ENCODE data around the gene CXorf38.
A peak's percentile ranks its signal among the peaks of the same experiment; 100 is the strongest.

CXorf38 gene, protein sequence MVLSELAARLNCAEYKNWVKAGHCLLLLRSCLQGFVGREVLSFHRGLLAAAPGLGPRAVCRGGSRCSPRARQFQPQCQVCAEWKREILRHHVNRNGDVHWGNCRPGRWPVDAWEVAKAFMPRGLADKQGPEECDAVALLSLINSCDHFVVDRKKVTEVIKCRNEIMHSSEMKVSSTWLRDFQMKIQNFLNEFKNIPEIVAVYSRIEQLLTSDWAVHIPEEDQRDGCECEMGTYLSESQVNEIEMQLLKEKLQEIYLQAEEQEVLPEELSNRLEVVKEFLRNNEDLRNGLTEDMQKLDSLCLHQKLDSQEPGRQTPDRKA

DNA sequence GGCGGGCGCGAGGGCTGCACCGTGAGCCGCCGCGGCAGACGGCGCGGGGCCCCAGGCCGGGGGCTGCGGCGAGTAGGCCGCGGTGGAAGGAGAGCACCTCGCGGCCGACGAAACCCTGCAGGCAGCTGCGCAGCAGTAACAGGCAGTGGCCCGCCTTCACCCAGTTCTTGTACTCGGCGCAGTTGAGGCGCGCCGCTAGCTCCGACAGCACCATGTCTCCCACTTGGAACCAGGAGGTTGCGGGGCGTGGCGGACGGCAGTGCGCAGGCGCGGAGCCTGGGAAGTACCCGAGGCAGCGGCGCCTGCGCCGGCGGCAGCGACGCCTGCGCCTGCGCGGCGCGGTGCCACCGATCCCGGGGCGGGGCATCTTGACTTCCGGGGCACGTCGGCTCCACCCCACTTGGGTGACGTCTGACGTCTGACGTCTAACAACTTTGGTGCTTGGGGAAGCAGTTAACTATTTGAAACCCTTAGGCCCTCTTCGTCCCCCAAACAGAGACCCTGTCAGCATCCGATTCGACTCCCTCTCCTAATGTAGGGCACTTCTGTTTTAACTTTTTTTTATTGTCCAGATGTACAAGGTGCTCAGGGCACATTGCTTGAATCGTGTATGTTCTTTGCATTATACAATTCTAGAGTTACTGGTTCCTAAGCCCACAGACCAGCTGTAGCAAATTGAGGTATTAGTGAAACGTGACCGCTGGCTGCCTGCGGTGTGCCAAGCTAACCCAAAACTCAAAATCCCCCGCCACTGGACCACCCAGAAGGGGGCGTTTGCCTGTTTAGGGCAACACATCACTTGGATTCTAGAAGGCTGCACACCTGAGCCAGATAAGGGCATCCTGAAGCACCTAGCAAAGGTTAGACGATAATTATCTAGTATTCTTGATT, at the start of gene CXorf38:
Gene CXorf38, minus strand, starts transcription at position 255 of the 891 bp plus-strand sequence. Its CDS starts 41 bp downstream, at position 214.
- no peaks in the 10 kb centered on the region for H3K9me3 Mint-ChIP-seq
- H3K27me3 Mint-ChIP-seq, result no peaks in the 10 kb centered on the region
- H3K27ac Mint-ChIP-seq, result peak within 1 kb of the TSS; percentile 90
- peak within 1 kb of the TSS; percentile 97 for H3K4me3 Mint-ChIP-seq
- peaks cover 2% of the 10 kb centered on the region for H3K36me3 Mint-ChIP-seq
- peaks cover 32% of the 10 kb centered on the region for H3K4me1 Mint-ChIP-seq

GRCh38 chrX:40694802-40695201, 47.4 kb upstream of the CXorf38 start:
- H3K4me3 Mint-ChIP-seq, result no peak overlapping the region
- H3K27ac Mint-ChIP-seq, result no peak overlapping the region
- H3K36me3 Mint-ChIP-seq, result peaks cover 3% of the 10 kb centered on the region
- H3K4me1 Mint-ChIP-seq, result peaks cover 3% of the 10 kb centered on the region
- H3K9me3 Mint-ChIP-seq, result no peaks in the 10 kb centered on the region
- H3K27me3 Mint-ChIP-seq, result no peaks in the 10 kb centered on the region

DNA sequence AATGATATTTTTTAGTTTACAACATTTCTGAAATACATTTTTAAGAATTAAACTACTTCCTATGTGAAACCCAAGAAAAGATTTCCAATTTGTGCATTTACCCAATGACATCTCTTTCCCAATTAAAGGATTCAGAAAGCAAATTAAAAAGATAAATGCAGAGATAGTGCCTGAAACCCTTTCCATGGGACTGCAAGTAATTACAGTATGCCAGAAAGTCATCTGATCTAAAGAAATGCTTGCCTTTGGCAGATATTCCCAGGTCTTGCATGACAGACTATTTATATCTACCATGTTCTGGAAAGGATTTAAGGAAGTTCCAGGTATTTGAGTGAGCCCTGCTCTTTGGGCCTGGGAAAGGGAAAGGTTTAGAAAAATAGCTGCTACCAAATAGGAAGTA, 41.6 kb upstream of the CXorf38 start:
- H3K27ac Mint-ChIP-seq, result no peak overlapping the region
- H3K27me3 Mint-ChIP-seq, result no peaks in the 10 kb centered on the region
- H3K36me3 Mint-ChIP-seq, result peaks cover 7% of the 10 kb centered on the region
- no peaks in the 10 kb centered on the region for H3K9me3 Mint-ChIP-seq
- H3K4me3 Mint-ChIP-seq, result no peak overlapping the region
- H3K4me1 Mint-ChIP-seq, result peaks cover 17% of the 10 kb centered on the region

GRCh38 chrX:40687169-40687568, 39.8 kb upstream of the CXorf38 start:
- no peaks in the 10 kb centered on the region for H3K27me3 Mint-ChIP-seq
- peaks cover 7% of the 10 kb centered on the region for H3K36me3 Mint-ChIP-seq
- H3K9me3 Mint-ChIP-seq, result no peaks in the 10 kb centered on the region
- H3K27ac Mint-ChIP-seq, result peak overlapping the region; percentile 59
- no peak overlapping the region for H3K4me3 Mint-ChIP-seq
- peaks cover 23% of the 10 kb centered on the region for H3K4me1 Mint-ChIP-seq

DNA sequence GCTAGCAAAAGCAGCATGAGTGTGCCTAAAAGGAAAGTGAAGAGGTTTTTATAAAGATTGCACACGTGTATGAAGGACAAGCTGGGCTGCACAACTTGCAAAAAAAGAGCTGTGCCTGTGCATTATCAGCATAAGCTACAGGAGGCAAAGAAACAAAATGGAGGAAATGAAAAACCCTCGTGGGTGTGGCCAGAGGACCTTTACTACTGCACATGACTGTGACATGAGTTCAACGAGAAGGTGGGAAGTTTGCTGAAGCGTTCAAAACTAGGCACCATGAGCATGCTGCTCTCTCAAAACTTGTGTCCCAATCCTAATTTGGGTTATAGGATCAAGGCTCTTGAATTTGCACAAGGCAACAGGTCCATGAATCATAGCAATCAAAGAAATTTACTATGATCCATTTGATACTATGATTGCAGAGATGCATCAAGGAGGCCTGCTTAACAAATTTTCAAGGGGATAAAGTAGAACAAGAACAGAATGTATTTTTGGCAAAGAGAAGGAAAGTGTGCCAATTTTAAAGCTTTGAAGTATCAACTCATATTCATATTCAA, 38.1 kb upstream of the CXorf38 start:
- Mint-ChIP-seq H3K36me3 (peaks cover 7% of the 10 kb centered on the region), H3K27me3 (no peaks in the 10 kb centered on the region), H3K9me3 (no peaks in the 10 kb centered on the region), H3K4me1 (peaks cover 23% of the 10 kb centered on the region), H3K27ac (no peak overlapping the region), H3K4me3 (no peak overlapping the region)

- Mint-ChIP-seq H3K36me3 (peaks cover 7% of the 10 kb centered on the region), H3K4me1 (peaks cover 23% of the 10 kb centered on the region), H3K27me3 (no peaks in the 10 kb centered on the region), H3K27ac (peak overlapping the region; percentile 30), H3K9me3 (no peaks in the 10 kb centered on the region), H3K4me3 (no peak overlapping the region)
Measured at GRCh38 chrX:40684092-40684491, 36.7 kb upstream of the CXorf38 start.

DNA sequence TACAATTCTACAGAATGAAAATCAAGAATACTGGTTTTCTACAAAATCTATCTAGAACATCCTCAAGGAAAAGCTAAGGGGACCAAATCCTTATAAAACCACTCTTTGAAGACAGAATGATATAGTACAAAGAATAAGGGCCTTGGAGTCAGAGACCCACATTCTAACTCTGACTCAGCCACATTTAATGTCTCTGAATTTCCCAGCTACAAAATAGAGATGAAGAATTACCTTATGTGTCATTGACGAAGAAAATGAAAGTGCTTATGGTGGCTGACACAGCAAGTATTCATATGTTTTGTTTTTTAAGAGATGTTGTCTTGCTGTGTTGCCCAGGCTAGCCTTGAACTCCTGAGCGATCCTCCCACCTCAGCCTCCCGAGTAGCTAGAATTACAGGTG, 35.9 kb upstream of the CXorf38 start:
- H3K27ac Mint-ChIP-seq, result peak overlapping the region; percentile 8
- H3K4me3 Mint-ChIP-seq, result no peak overlapping the region
- H3K27me3 Mint-ChIP-seq, result no peaks in the 10 kb centered on the region
- peaks cover 7% of the 10 kb centered on the region for H3K36me3 Mint-ChIP-seq
- H3K4me1 Mint-ChIP-seq, result peaks cover 25% of the 10 kb centered on the region
- no peaks in the 10 kb centered on the region for H3K9me3 Mint-ChIP-seq

DNA sequence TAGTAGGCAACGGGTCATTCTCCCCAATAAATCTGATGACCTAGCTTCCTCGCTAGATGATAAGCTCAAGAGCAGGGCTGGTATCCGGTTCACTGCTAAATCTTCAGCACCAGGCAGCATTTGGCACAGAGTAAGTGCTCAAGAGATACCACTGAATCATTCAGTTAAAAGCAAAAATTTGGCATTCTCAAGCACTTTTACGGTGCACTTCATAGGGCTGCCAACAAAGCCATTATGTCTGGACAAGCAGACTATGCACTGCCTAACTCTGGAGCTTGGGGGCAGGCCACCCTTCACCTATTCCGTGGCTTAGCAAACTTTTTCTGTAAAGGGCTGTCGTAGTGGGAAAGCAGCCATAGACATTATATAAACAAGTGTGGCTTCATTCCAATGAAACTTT, 23.8 kb upstream of the CXorf38 start:
- Mint-ChIP-seq H3K27me3 (no peaks in the 10 kb centered on the region), H3K36me3 (peaks cover 5% of the 10 kb centered on the region), H3K4me1 (no peaks in the 10 kb centered on the region), H3K27ac (no peak overlapping the region), H3K9me3 (no peaks in the 10 kb centered on the region), H3K4me3 (no peak overlapping the region)

GRCh38 chrX:40663880-40664630, 16.7 kb upstream of the CXorf38 start:
- no peaks in the 10 kb centered on the region for H3K9me3 Mint-ChIP-seq
- H3K4me3 Mint-ChIP-seq, result no peak overlapping the region
- H3K27me3 Mint-ChIP-seq, result no peaks in the 10 kb centered on the region
- H3K27ac Mint-ChIP-seq, result no peak overlapping the region
- peaks cover 5% of the 10 kb centered on the region for H3K36me3 Mint-ChIP-seq
- H3K4me1 Mint-ChIP-seq, result no peaks in the 10 kb centered on the region

DNA sequence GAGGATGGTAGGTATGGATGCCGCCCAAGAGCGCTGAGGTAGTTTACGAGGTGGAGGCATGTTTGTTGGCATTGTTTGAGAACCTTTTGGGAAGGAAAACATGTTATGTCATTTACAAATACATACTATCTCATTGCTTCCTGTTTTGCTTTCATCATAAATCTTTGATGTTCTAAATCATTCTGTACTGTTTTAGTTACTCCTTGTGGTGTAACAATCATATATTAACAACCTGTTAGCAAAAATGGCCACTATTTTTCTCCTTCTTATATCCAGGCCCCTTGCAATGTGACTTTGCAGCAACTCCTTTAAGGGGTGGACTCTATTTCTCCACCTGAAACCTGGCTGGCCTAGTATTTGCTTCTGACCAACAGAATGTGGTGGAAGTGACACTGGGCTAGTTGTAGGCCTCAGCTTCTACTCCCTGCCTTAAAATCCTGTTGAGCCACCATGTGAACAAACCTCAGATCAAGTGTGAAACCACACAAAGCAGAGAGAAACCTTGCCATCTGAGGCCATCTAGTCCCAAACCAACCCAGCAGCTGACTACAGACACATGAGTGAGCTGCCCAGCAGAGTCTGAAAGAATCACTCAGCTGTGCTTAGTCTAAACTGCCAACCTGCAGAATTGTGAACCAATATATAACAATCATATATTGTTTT, 15.8 kb upstream of the CXorf38 start:
- H3K27ac Mint-ChIP-seq, result peak overlapping the region; percentile 79
- no peaks in the 10 kb centered on the region for H3K9me3 Mint-ChIP-seq
- peaks cover 5% of the 10 kb centered on the region for H3K36me3 Mint-ChIP-seq
- H3K4me1 Mint-ChIP-seq, result no peaks in the 10 kb centered on the region
- no peaks in the 10 kb centered on the region for H3K27me3 Mint-ChIP-seq
- H3K4me3 Mint-ChIP-seq, result no peak overlapping the region

DNA sequence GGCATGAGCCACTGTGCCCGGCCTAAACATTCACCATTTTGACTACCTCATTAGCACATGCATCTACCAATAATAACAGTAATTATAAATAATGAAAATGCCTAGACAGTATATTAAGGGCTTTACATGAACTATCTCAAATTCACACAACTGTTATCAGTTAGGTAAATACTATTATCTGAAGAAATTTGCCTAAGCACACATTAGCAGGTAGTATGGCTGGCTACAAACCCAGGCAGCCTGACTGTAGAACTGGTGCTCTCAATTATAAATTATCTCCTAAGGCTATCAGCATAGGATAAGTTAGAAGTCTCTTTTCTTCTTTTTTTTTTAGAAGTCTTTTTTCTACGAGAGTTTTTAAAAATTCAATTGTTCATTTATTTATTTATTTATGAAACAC, 14.1 kb upstream of the CXorf38 start:
- Mint-ChIP-seq H3K4me1 (no peaks in the 10 kb centered on the region), H3K4me3 (no peak overlapping the region), H3K27ac (no peak overlapping the region), H3K36me3 (no peaks in the 10 kb centered on the region), H3K9me3 (no peaks in the 10 kb centered on the region), H3K27me3 (no peaks in the 10 kb centered on the region)

GRCh38 chrX:40660381-40660780, 13.0 kb upstream of the CXorf38 start:
- no peaks in the 10 kb centered on the region for H3K4me1 Mint-ChIP-seq
- no peaks in the 10 kb centered on the region for H3K36me3 Mint-ChIP-seq
- no peaks in the 10 kb centered on the region for H3K27me3 Mint-ChIP-seq
- H3K27ac Mint-ChIP-seq, result no peak overlapping the region
- H3K9me3 Mint-ChIP-seq, result no peaks in the 10 kb centered on the region
- H3K4me3 Mint-ChIP-seq, result no peak overlapping the region

DNA sequence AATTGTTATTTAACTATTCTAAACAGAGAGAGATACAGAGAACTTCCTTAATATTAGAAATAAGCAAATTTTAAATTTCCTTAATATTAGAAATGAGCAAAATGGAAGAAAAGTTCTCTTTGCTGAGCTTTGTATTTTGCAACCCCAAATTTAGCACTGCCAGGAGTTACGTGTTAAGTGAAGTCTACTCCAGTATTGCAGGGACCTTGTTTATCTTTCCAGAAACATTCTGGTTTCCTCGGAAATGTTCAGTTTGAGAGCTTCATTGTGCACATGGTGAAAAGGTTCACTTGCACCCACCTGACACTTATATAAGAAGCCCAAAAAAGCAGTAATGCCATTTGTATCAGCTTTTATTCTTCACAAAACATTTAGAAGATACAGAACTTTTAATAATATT, 6.2 kb upstream of the CXorf38 start:
- peaks cover 2% of the 10 kb centered on the region for H3K36me3 Mint-ChIP-seq

DNA sequence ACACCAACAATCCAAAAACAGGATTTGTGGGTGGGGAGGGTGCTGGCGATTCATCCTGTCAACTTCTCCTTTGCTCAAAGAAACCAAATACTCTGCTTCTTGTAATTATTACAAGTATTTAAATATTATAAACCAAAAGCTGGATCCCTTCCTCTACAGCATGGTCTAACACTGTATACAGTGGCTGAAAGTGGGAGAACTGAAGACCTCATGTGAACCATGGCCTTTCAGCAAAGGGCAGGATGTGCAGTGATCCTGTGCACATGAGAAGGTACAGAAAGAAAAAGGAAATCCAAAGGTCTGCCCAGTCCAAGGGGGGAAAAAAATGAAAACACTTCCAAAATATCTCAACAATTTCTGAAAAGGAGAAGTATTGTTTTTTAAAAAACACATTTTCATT, 5.3 kb upstream of the CXorf38 start:
- peaks cover 4% of the 10 kb centered on the region for H3K4me1 Mint-ChIP-seq
- H3K27ac Mint-ChIP-seq, result no peak overlapping the region

More for the DNA sequence above, 6.2 kb upstream of the CXorf38 start:
- H3K4me1 Mint-ChIP-seq, result peaks cover 4% of the 10 kb centered on the region
- no peak overlapping the region for H3K27ac Mint-ChIP-seq
- no peaks in the 10 kb centered on the region for H3K27me3 Mint-ChIP-seq
- H3K4me3 Mint-ChIP-seq, result no peak overlapping the region
- H3K9me3 Mint-ChIP-seq, result no peaks in the 10 kb centered on the region

More for the DNA sequence above, 5.3 kb upstream of the CXorf38 start:
- Mint-ChIP-seq H3K36me3 (peaks cover 2% of the 10 kb centered on the region), H3K9me3 (no peaks in the 10 kb centered on the region), H3K27me3 (no peaks in the 10 kb centered on the region), H3K4me3 (no peak overlapping the region)

All from activated naive CD4-positive, alpha-beta T cell treated with anti-CD3 and anti-CD28 coated beads, Interleukin-2, amount 50 U/mL, for 24 hours (primary cell).